Measurements from ENCODE around the gene ATXN7L1.

The ATXN7L1 gene

GRCh38 chr7:105619590-105619989 lies 256.8 kb downstream of the ATXN7L1 start:
- no peak for TF ChIP-seq POLR2AphosphoS5 (IDR thresholded peaks at IDR 0.05; ENCODE audit: low read depth, low read length)
- no peak for TF ChIP-seq TAF1 (IDR thresholded peaks at IDR 0.05; ENCODE audit: borderline replicate concordance, low read depth, low read length)
- TF ChIP-seq POLR2A (IDR thresholded peaks at IDR 0.05; ENCODE audit: low read depth, low read length), result no peak
- FAIRE-seq (no peak), DNase-seq (ENCODE audit: insufficient read length) (no peak)

GRCh38 chr7:105618016-105618296 lies 258.4 kb downstream of the ATXN7L1 start:
- FAIRE-seq (no peak), DNase-seq (ENCODE audit: insufficient read length) (no peak)
- TF ChIP-seq POLR2AphosphoS5 (IDR thresholded peaks at IDR 0.05; ENCODE audit: low read depth, low read length), result no peak

GRCh38 chr7:105617280-105618015 lies 259.0 kb downstream of the ATXN7L1 start:
- no peak for DNase-seq (ENCODE audit: insufficient read length)
- TF ChIP-seq POLR2AphosphoS5 (IDR thresholded peaks at IDR 0.05; ENCODE audit: low read depth, low read length) (no peak), POLR2A (IDR thresholded peaks at IDR 0.05; ENCODE audit: low read depth, low read length) (no peak), TAF1 (IDR thresholded peaks at IDR 0.05; ENCODE audit: borderline replicate concordance, low read depth, low read length) (no peak)
- no peak for FAIRE-seq

GRCh38 chr7:105614341-105614840 lies 262.0 kb downstream of the ATXN7L1 start:
- DNase-seq (ENCODE audit: insufficient read length) (no peak), FAIRE-seq (no peak)
- TF ChIP-seq TAF1 (IDR thresholded peaks at IDR 0.05; ENCODE audit: borderline replicate concordance, low read depth, low read length), result no peak
- TF ChIP-seq POLR2A (IDR thresholded peaks at IDR 0.05; ENCODE audit: low read depth, low read length), result no peak
- TF ChIP-seq POLR2AphosphoS5 (IDR thresholded peaks at IDR 0.05; ENCODE audit: low read depth, low read length), result no peak

- DNase-seq (ENCODE audit: insufficient read length) (no peak), FAIRE-seq (no peak)
- TF ChIP-seq POLR2AphosphoS5 (IDR thresholded peaks at IDR 0.05; ENCODE audit: low read depth, low read length) (no peak), POLR2A (IDR thresholded peaks at IDR 0.05; ENCODE audit: low read depth, low read length) (no peak), TAF1 (IDR thresholded peaks at IDR 0.05; ENCODE audit: borderline replicate concordance, low read depth, low read length) (no peak)
These were observed 262.6 kb downstream of the ATXN7L1 start for GRCh38 chr7:105613611-105614330.

GRCh38 chr7:105612806-105613205 lies 263.6 kb downstream of the ATXN7L1 start:
- TF ChIP-seq POLR2A (IDR thresholded peaks at IDR 0.05; ENCODE audit: low read depth, low read length) (no peak), TAF1 (IDR thresholded peaks at IDR 0.05; ENCODE audit: borderline replicate concordance, low read depth, low read length) (no peak), POLR2AphosphoS5 (IDR thresholded peaks at IDR 0.05; ENCODE audit: low read depth, low read length) (no peak)
- DNase-seq (ENCODE audit: insufficient read length) (no peak), FAIRE-seq (no peak)

- no peak for FAIRE-seq
- TF ChIP-seq POLR2AphosphoS5 (IDR thresholded peaks at IDR 0.05; ENCODE audit: low read depth, low read length) (no peak), POLR2A (IDR thresholded peaks at IDR 0.05; ENCODE audit: low read depth, low read length) (no peak), TAF1 (IDR thresholded peaks at IDR 0.05; ENCODE audit: borderline replicate concordance, low read depth, low read length) (no peak)
- DNase-seq (ENCODE audit: insufficient read length), result no peak
These were observed 264.3 kb downstream of the ATXN7L1 start for GRCh38 chr7:105611856-105612775.

GRCh38 chr7:105610165-105610930 lies 266.1 kb downstream of the ATXN7L1 start:
- FAIRE-seq, result no peak
- TF ChIP-seq POLR2A (IDR thresholded peaks at IDR 0.05; ENCODE audit: low read depth, low read length) (no peak), POLR2AphosphoS5 (IDR thresholded peaks at IDR 0.05; ENCODE audit: low read depth, low read length) (no peak), TAF1 (IDR thresholded peaks at IDR 0.05; ENCODE audit: borderline replicate concordance, low read depth, low read length) (no peak)

GRCh38 chr7:105602325-105603305 lies 273.8 kb downstream of the ATXN7L1 start:
- no peak for TF ChIP-seq TAF1 (IDR thresholded peaks at IDR 0.05; ENCODE audit: borderline replicate concordance, low read depth, low read length)
- no peak for TF ChIP-seq POLR2AphosphoS5 (IDR thresholded peaks at IDR 0.05; ENCODE audit: low read depth, low read length)
- TF ChIP-seq POLR2A (IDR thresholded peaks at IDR 0.05; ENCODE audit: low read depth, low read length), result no peak
- no peak for FAIRE-seq
- DNase-seq (ENCODE audit: insufficient read length), result no peak

More at GRCh38 chr7:105610165-105610930, 266.1 kb downstream of the ATXN7L1 start:
- DNase-seq (ENCODE audit: insufficient read length), result no peak
